Psoas muscle (tissue), 8 donors: ENCODE data around the gene NUP210. TPM values are rescaled to one million over a fixed set of nuclear protein-coding genes. Genes with fewer than 3 reads are reported as not detected.

Source experiments
- ATAC-seq, 4 donors: fragments of 200-7000 bp; cut with Tn5 transposase; one replicate each; pipeline ENCODE4 v1.9.1; 2020; ENCODE audit warnings: moderate library complexity in 3 of 4, mild to moderate bottlenecking in 2 of 4
- DNase-seq, 2 donors: peaks; one replicate each; pipeline ENCODE4 v3.0.0-alpha.2; 2020
- H3K27ac ChIP-seq: fragments of 200-600 bp; one replicate; pipeline ENCODE4 v1.8.0; 2022
- H3K27me3 ChIP-seq, 3 donors: fragments of 200-600 bp in 1 of 3; one replicate each; pipeline versions ENCODE4 v1.6.1 to v1.8.0; 2013 to 2022; ENCODE audit warnings: low read length in 2 of 3, mild to moderate bottlenecking in 2 of 3, moderate library complexity in 1 of 3; ENCODE audit not compliant: insufficient read depth in 3 of 3
- H3K36me3 ChIP-seq, 2 donors: fragments of 200-600 bp in 1 of 2; one replicate each; pipeline versions ENCODE4 v1.6.1 to v1.8.0; 2013 to 2022; ENCODE audit warnings: low read depth in 1 of 2, mild to moderate bottlenecking in 1 of 2, moderate library complexity in 1 of 2; ENCODE audit not compliant: insufficient read depth in 1 of 2
- H3K4me1 ChIP-seq: fragments of 200-600 bp; one replicate; pipeline ENCODE4 v1.8.0; 2022
- H3K4me3 ChIP-seq: fragments of 200-600 bp; one replicate; pipeline ENCODE4 v1.8.0; 2022; ENCODE audit warnings: mild to moderate bottlenecking
- H3K9me3 ChIP-seq: fragments of 200-600 bp; one replicate; pipeline ENCODE4 v1.8.0; 2022
- WGBS, 3 donors: extraction: QIAGEN DNeasy Blood & Tissue Kit; methylation state at CpG; one replicate each; pipeline versions ENCODE4 v1.1.6 to v1.1.7; 2013; 5-methylcytosine and 5-hydroxymethylcytosine counted together
- intact Hi-C, 2 donors: fragments of 100-400 bp; cut with DNase I; formaldehyde crosslinking; loops; one replicate each; pipeline versions ENCODE4 v1.11.0 to v1.14.2; 2022
- polyA plus RNA-seq, 3 donors: library from polyadenylated mRNA; stranded (reverse); fragments of 200-250 nt; gene quantifications; one replicate each; pipeline ENCODE4 v1.2.3, GENCODE V29; 2013
- total RNA-seq, 4 donors: library from RNA; stranded (reverse); fragmentation: NEBNext Ultra II Directional in 2 of 4; extraction: Animal tissue kit (Norgen Biotek cat#: 25700) in 2 of 4; gene quantifications; one replicate each; pipeline versions ENCODE4 v1.2.1 to v1.2.4, GENCODE V29; 2021 to 2023
- TF ChIP-seq, protein P1 (sequence below): fragments of 200-600 bp; IDR thresholded peaks from one replicate; pipeline ENCODE4 v1.8.0; 2022; ENCODE audit warnings: antibody characterized with exemption
- donor health status: healthy with polysubstance abuse.
- donor health status: DM: no; HTN: no; CAD: no; lungs with moderate emphysema.
- donor health status: Bipolar disorder and iron deficiency.
- donor health status: healthy.
- donor health status: DM: yes; HTN: yes; CAD: no.
- donor health status: DM: no; HTN: no; CAD: no.
- donor health status: DM: no; HTN: no; CAD: no.
- donor health status: DM: yes; HTN: yes; CAD: no.

Gene NUP210
- total and polyA plus RNA-seq, 7 donors = 0.29 to 8.0 (median 2.1) TPM

DNA sequence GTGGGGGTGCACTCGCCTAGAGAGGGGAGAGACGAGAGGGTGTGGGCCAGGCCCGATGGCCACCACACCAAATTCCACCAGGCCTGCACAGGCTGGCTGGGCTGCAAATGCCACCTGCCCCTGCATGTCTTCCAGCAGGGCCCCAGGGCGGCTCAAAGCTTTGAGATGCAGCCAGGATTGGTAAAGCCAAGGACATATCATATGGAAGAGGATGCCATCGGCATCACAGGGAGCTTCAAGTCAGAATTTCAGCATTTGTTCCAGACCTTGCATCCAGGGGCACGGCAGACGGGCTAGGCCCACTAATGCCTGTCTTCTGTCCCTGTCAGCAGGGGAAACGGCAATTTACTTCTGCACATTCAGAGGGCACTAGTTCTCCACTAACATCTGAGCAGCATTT is 97.8 kb downstream of the NUP210 start:
- DNase-seq = no peak
- TF ChIP-seq, protein P1, sequence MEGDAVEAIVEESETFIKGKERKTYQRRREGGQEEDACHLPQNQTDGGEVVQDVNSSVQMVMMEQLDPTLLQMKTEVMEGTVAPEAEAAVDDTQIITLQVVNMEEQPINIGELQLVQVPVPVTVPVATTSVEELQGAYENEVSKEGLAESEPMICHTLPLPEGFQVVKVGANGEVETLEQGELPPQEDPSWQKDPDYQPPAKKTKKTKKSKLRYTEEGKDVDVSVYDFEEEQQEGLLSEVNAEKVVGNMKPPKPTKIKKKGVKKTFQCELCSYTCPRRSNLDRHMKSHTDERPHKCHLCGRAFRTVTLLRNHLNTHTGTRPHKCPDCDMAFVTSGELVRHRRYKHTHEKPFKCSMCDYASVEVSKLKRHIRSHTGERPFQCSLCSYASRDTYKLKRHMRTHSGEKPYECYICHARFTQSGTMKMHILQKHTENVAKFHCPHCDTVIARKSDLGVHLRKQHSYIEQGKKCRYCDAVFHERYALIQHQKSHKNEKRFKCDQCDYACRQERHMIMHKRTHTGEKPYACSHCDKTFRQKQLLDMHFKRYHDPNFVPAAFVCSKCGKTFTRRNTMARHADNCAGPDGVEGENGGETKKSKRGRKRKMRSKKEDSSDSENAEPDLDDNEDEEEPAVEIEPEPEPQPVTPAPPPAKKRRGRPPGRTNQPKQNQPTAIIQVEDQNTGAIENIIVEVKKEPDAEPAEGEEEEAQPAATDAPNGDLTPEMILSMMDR = no peak
- no peak for ATAC-seq
- H3K9me3 ChIP-seq = no peaks in the 10 kb centered on the region
- no peak overlapping the region for H3K27ac ChIP-seq
- intact Hi-C loops = no loop called here
- H3K36me3 ChIP-seq = peaks cover 0 to 71% of the 10 kb centered on the region in 2 donors
- H3K27me3 ChIP-seq = no peaks in the 10 kb centered on the region
- no peaks in the 10 kb centered on the region for H3K4me1 ChIP-seq
- no peak overlapping the region for H3K4me3 ChIP-seq
- 61 to 82% (median 62%) methylated on average over 8 of the region's 8 CpGs for WGBS, 3 donors

DNA sequence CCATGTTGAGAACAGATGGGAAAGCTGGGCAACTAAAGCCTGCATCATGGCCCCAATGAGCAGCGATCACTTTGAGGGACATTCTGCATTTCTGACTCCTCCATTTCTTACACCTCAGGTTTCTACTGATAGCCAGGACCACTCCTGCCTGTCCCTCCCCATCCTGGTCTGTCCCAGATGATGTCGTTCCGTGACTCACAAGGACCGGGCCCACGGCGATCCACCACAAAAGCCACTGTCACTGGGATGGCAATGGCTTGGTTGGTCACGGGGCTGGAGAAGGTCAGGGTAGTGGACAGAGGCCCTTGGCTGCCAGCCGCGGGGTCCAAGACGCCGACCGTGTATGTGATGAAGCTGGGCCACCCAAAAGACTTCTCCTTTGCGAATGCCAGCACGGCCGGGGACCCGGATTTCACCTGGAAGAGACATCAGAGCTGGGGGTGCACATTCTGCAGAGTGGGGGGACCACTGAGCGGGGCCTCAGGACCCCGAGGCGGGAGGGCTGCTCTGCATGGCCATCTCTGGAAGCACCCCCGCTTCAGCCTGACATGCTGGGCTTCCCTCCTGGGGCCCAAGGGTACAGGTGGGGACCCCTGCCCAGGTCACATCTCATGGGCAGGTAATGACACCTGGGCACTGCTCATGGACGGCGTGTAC is 100.4 kb downstream of the NUP210 start:
- TF ChIP-seq, protein P1 = no peak
- H3K27ac ChIP-seq = no peak overlapping the region
- H3K36me3 ChIP-seq = peaks cover 0 to 71% of the 10 kb centered on the region in 2 donors
- intact Hi-C loops = no loop called here
- DNase-seq = no peak
- H3K27me3 ChIP-seq = no peaks in the 10 kb centered on the region
- no peaks in the 10 kb centered on the region for H3K9me3 ChIP-seq
- no peak for ATAC-seq
- H3K4me1 ChIP-seq = no peaks in the 10 kb centered on the region
- WGBS, 3 donors = 96 to 97% (median 97%) methylated on average over 22 of the region's 22 CpGs
- no peak overlapping the region for H3K4me3 ChIP-seq

DNA sequence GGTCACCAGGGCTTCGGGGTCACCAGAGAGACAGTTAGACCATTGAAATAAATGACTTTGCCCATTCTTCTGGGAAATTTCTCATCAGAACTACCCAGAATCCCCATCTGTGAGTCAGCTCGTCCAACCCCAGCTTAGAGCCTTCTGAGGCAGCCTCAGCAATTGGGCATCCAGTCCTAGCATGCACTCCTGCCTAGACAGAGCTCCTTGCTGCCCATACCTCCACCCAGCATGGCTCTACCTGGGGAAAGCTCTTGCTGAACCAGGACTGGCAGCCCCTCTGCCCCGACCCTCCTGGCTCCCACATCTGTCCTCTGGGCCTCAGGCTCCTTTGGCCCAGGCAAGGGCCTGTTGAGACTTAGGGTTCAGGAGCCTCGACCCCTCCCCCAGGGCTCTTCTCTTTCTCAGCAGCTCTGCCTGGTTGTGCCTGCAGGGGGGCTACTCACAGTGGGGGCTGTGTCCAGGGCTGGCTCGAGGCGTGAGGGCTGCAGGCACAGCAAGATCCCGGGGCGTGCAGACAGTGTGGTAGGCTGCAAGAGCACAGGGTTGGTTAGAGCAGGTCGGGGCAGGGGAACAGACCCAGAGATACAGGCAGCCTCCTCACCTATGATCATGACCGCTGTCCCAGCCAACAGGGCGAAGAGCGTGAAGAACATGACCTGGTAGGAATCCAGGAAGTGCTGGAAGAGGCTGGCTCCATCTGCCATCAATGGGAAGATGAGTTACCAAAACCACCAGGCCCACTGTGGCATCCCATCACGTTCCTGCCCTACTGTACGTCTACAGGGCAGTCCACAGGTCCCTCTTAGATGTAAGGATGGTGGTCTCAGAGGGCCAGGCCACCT is 101.3 kb downstream of the NUP210 start:
- ATAC-seq (no peak), DNase-seq (no peak)
- WGBS, 3 donors = 91 to 92% (median 92%) methylated on average over 14 of the region's 14 CpGs
- H3K9me3 ChIP-seq = no peaks in the 10 kb centered on the region
- TF ChIP-seq, protein P1 = no peak
- H3K4me1 ChIP-seq = no peaks in the 10 kb centered on the region
- no peak overlapping the region for H3K4me3 ChIP-seq
- H3K27ac ChIP-seq = no peak overlapping the region
- H3K36me3 ChIP-seq = peaks cover 0 to 77% of the 10 kb centered on the region in 2 donors
- intact Hi-C loops = no loop called here
- no peaks in the 10 kb centered on the region for H3K27me3 ChIP-seq

DNA sequence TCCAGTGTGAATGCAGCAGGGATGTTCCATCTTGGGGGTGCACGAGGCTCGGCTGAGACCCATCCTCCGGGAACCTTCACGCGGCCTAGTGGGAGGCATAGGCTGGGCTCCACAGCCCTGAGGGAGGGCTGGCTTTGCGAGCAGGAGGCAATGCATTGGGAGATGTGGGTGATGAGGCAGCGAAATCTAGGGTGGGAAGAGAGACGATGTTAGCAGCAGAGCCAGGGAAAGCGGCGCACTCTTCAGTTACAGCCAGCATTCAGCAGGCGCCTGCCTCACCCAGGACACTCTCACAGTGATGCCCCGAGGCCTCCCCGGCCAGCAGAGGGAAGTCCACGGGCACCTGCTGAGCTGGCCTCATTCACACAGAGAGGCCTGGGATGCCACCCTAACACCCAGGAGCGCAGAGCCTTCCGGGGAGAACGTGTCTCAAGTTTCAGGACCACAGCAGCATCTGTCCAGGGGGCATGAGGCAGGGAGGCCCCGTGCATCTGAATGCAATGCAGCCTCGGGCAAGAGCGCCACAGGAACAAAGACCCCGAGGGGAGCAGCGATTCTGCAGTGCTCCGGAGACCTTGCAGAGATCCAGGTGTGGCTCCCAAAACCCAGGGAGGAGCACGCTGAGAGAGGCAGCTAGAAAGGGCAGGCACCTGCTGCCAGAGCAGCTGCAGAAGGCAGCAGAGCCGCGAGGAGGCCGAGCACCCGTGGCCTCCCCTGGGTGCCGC is 102.4 kb downstream of the NUP210 start:
- peaks cover 0 to 78% of the 10 kb centered on the region in 2 donors for H3K36me3 ChIP-seq
- no peak overlapping the region for H3K4me3 ChIP-seq
- no peaks in the 10 kb centered on the region for H3K4me1 ChIP-seq
- no peaks in the 10 kb centered on the region for H3K27me3 ChIP-seq
- H3K27ac ChIP-seq = no peak overlapping the region
- WGBS, 3 donors = 88 to 90% (median 89%) methylated on average over 29 of the region's 29 CpGs
- H3K9me3 ChIP-seq = no peaks in the 10 kb centered on the region
- intact Hi-C loops = no loop called here
- ATAC-seq (no peak), DNase-seq (no peak)
- TF ChIP-seq, protein P1 = no peak
